ENCODE results near the gene DIAPH2. TPM values are rescaled to one million over a fixed set of nuclear protein-coding genes. Genes with fewer than 3 reads are reported as not detected.

Gene DIAPH2
- total RNA-seq, 2 donors from 2014 or later = 42.4 to 66.0 TPM

DNA sequence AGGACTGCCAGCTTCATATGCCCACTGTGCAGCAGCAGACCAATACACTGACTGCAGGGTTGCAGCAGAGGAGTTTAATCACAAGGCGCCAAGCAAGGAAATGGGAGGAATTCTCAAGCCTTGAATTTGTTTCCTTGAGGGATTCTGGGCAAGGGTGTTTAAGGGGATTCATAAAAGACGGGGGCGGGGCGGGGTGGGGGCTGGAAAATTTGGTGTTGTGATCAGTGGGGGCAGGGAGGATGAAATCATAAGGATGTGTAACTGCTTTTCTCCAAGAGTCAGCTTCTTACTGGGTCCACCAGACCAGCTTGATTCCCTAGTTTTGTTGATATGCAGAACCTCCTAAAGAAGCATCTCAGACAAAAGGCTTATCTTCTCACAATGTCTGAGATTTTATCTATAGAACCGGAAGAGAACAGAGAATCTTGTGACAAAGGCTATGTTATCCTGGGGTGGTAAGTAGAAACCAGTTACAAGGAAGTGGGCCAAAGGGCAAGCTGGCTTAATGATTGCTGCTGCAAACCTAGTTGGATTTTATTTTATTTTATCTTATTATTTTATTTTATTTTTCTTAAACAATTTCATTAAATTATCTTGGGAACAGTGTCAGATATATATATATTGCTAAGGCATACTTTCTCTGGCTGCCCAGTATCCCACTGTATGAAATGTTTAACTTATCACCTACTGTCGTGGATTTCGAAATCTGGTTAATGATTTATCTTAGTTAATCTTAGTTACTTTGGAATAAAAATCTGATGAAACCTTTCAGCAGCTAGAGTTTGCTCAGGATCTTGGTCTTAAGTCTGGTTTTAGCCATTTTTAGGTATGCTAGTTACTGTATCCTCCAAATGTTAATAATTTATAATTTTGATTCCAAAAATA is 475.5 kb downstream of the DIAPH2 start:
- no peaks in the 10 kb centered on the region for H3K36me3 ChIP-seq
- H3K27me3 ChIP-seq (replicated peaks; ENCODE audit: insufficient read depth) = no peaks in the 10 kb centered on the region
- no peaks in the 10 kb centered on the region for H3K4me1 ChIP-seq (ENCODE audit: control insufficient read depth in 1 of 2, low read depth in 2 of 2)
- TF ChIP-seq, protein P1, sequence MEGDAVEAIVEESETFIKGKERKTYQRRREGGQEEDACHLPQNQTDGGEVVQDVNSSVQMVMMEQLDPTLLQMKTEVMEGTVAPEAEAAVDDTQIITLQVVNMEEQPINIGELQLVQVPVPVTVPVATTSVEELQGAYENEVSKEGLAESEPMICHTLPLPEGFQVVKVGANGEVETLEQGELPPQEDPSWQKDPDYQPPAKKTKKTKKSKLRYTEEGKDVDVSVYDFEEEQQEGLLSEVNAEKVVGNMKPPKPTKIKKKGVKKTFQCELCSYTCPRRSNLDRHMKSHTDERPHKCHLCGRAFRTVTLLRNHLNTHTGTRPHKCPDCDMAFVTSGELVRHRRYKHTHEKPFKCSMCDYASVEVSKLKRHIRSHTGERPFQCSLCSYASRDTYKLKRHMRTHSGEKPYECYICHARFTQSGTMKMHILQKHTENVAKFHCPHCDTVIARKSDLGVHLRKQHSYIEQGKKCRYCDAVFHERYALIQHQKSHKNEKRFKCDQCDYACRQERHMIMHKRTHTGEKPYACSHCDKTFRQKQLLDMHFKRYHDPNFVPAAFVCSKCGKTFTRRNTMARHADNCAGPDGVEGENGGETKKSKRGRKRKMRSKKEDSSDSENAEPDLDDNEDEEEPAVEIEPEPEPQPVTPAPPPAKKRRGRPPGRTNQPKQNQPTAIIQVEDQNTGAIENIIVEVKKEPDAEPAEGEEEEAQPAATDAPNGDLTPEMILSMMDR (IDR thresholded peaks at IDR 0.05) = no peak
- H3K9me3 ChIP-seq = no peaks in the 10 kb centered on the region
- H3K4me3 ChIP-seq = no peak overlapping the region
- H3K27ac ChIP-seq = no peak overlapping the region
- DNase-seq (ENCODE audit: low spot score) (no peak), ATAC-seq (ENCODE audit: insufficient number of reproducible peaks, low FRiP score, low read depth) (no peak)

DNA sequence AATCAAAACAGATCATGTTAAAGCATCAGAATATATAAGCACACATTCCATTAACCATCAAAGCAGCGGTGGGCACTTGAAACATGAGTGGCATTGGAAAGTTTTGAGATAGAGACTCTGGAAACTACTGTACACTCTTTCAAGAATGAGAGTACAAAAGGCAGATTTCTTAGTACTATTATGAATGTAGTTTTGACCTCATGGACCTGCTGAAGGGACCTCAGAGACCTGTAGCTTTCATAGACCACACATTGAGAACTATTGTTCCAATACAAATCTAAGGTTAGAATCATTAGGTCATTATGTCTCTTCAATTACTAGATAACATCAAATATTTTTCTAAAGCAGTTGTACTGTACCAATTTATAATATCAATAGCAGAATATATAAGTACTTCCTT is 482.7 kb downstream of the DIAPH2 start:
- DNase-seq (ENCODE audit: low spot score) (no peak), ATAC-seq (ENCODE audit: insufficient number of reproducible peaks, low FRiP score, low read depth) (no peak)
- TF ChIP-seq, protein P1 (IDR thresholded peaks at IDR 0.05) = no peak
- H3K4me3 ChIP-seq = no peak overlapping the region
- no peaks in the 10 kb centered on the region for H3K27me3 ChIP-seq (replicated peaks; ENCODE audit: insufficient read depth)
- H3K9me3 ChIP-seq = no peaks in the 10 kb centered on the region
- no peaks in the 10 kb centered on the region for H3K4me1 ChIP-seq (ENCODE audit: control insufficient read depth in 1 of 2, low read depth in 2 of 2)
- H3K36me3 ChIP-seq = no peaks in the 10 kb centered on the region
- no peak overlapping the region for H3K27ac ChIP-seq

DNA sequence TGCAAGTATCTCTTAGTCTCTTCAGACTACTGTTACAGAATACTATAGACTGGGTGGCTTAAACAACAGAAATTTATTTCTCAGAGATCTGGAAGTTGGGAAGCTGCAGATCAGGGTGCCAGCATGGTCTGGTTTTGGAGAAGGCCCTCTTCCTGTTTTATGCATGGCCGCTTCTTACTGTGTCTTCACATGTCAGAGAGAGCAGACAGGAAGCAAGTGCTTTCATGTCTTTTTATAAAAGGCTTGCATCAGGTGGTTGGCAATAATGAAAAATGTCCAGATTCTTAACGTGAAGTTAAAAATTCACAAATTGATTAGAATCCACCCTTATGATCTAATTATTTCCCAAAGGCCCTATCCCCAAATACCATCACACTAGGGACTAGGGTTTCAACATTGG is 484.0 kb downstream of the DIAPH2 start:
- Histone ChIP-seq H3K4me1 (ENCODE audit: control insufficient read depth in 1 of 2, low read depth in 2 of 2) (no peaks in the 10 kb centered on the region), H3K27ac (no peak overlapping the region), H3K36me3 (no peaks in the 10 kb centered on the region), H3K9me3 (no peaks in the 10 kb centered on the region), H3K4me3 (no peak overlapping the region), H3K27me3 (replicated peaks; ENCODE audit: insufficient read depth) (no peaks in the 10 kb centered on the region)
- TF ChIP-seq, protein P1 (IDR thresholded peaks at IDR 0.05) = no peak
- DNase-seq (ENCODE audit: low spot score) (no peak), ATAC-seq (ENCODE audit: insufficient number of reproducible peaks, low FRiP score, low read depth) (no peak)

DNA sequence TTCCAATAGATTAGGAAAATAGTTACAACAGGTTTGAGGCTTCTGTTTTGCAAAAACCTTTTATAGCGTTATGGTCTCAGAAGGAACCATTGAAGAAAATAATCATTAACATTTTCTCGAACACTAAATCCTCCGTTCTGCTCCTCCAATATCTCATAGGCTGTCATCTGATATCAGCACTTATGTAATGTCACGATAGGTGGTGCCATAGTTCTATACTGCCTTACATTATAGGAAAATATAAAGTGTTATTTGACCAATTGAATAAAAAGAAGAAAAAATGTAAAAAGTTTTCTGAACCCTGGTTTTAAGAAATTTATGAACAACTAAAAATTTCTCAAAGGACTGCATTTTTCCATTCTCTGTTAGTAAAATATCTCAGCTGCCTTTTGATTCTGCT is 490.5 kb downstream of the DIAPH2 start:
- ATAC-seq (ENCODE audit: insufficient number of reproducible peaks, low FRiP score, low read depth) = no peak
- TF ChIP-seq, protein P1 (IDR thresholded peaks at IDR 0.05) = no peak

DNA sequence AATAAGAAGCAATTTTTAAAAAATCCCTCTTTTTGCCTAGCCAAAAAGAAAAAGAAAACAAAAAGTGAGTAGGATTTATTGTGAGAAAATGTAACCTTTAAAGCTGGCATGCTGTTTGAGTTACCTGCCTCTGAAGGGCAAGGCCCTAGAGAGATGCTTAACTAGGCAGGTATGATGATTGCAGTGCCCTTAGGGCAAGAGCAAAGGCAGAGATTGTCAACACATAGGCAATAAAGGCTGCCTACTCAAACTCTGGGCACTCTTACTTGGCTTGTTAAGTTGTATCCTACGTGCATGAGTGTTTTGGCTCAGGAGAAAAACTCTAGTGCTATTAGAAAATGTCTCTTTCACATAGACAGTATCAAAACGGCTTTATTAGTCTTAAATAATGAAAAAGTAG is 505.0 kb downstream of the DIAPH2 start:
- no peak for DNase-seq (ENCODE audit: low spot score)
- no peaks in the 10 kb centered on the region for H3K9me3 ChIP-seq
- no peak overlapping the region for H3K27ac ChIP-seq
- H3K27me3 ChIP-seq (replicated peaks; ENCODE audit: insufficient read depth) = no peaks in the 10 kb centered on the region
- TF ChIP-seq, protein P1 (IDR thresholded peaks at IDR 0.05) = no peak
- no peak for ATAC-seq (ENCODE audit: insufficient number of reproducible peaks, low FRiP score, low read depth)
- peaks cover 0 to 5% of the 10 kb centered on the region in 2 donors for H3K4me1 ChIP-seq (ENCODE audit: control insufficient read depth in 1 of 2, low read depth in 2 of 2)
- no peaks in the 10 kb centered on the region for H3K36me3 ChIP-seq
- no peak overlapping the region for H3K4me3 ChIP-seq

More for the DNA sequence above, 490.5 kb downstream of the DIAPH2 start:
- Histone ChIP-seq H3K27me3 (replicated peaks; ENCODE audit: insufficient read depth) (no peaks in the 10 kb centered on the region), H3K27ac (no peak overlapping the region), H3K4me1 (ENCODE audit: control insufficient read depth in 1 of 2, low read depth in 2 of 2) (no peaks in the 10 kb centered on the region), H3K4me3 (no peak overlapping the region), H3K9me3 (no peaks in the 10 kb centered on the region), H3K36me3 (no peaks in the 10 kb centered on the region)
- no peak for DNase-seq (ENCODE audit: low spot score)
